Activated effector memory CD4-positive, alpha-beta T cell treated with Interleukin-2 at 50 U/mL for 16 hours (primary cell): Measurements from ENCODE around the gene KPNA3.
"Not testable (repeated sequence)": the region's sequence is repeated elsewhere in the genome, so short reads cannot be mapped to it uniquely, and the experiment has no call there.

Experiments
- DNase-seq: peaks from one replicate; pipeline ENCODE4 v3.0.0-alpha.2; 2020

Gene KPNA3

GRCh38 chr13:49740870-49741269 is 51.6 kb downstream of the KPNA3 start:
- no peak for DNase-seq

- no peak for DNase-seq
Measured at GRCh38 chr13:49739498-49740187, 52.8 kb downstream of the KPNA3 start.

- no peak for DNase-seq
Measured at GRCh38 chr13:49733181-49733951, 59.1 kb downstream of the KPNA3 start.

- DNase-seq: no peak
Measured at GRCh38 chr13:49731766-49732165, 60.7 kb downstream of the KPNA3 start.

- no peak for DNase-seq
Measured at GRCh38 chr13:49716615-49717014, 75.9 kb downstream of the KPNA3 start.

- DNase-seq: no peak
Measured at GRCh38 chr13:49714757-49715156, 77.7 kb downstream of the KPNA3 start.

- DNase-seq: no peak
Measured at GRCh38 chr13:49711218-49711863, 81.1 kb downstream of the KPNA3 start.

GRCh38 chr13:49704264-49704663 is 88.2 kb downstream of the KPNA3 start:
- not testable (repeated sequence) for DNase-seq

GRCh38 chr13:49701491-49701890 is 91.0 kb downstream of the KPNA3 start:
- DNase-seq: no peak

GRCh38 chr13:49697468-49697867 is 95.0 kb downstream of the KPNA3 start:
- no peak for DNase-seq

- no peak for DNase-seq
Measured at GRCh38 chr13:49694446-49694845, 98.0 kb downstream of the KPNA3 start.

GRCh38 chr13:49693877-49694276 is 98.6 kb downstream of the KPNA3 start:
- DNase-seq: no peak

GRCh38 chr13:49693191-49693733 is 99.2 kb downstream of the KPNA3 start:
- DNase-seq: no peak

GRCh38 chr13:49690995-49691784 is 101.3 kb downstream of the KPNA3 start, which contains the start of gene EBPL:
Gene EBPL, minus strand, starts transcription at chr13:49691486. Its CDS starts 62 bp downstream, at chr13:49691424.
- DNase-seq: peak; percentile 77

- DNase-seq: no peak
Measured at GRCh38 chr13:49690133-49690994, 102.1 kb downstream of the KPNA3 start.

GRCh38 chr13:49683489-49683888 is 109.0 kb downstream of the KPNA3 start:
- no peak for DNase-seq

- no peak for DNase-seq
Measured at GRCh38 chr13:49681842-49682435, 110.5 kb downstream of the KPNA3 start.

- DNase-seq: no peak
Measured at GRCh38 chr13:49679246-49679645, 113.2 kb downstream of the KPNA3 start.

- no peak for DNase-seq
Measured at GRCh38 chr13:49678191-49678914, 114.1 kb downstream of the KPNA3 start.

- DNase-seq: no peak
Measured at GRCh38 chr13:49676581-49677298, 115.7 kb downstream of the KPNA3 start.
